Motor neuron (in vitro differentiated cells): Measurements from ENCODE around the gene UBE3D. TPM values are rescaled to one million over a fixed set of nuclear protein-coding genes. Genes with fewer than 3 reads are reported as not detected.

Experiments
- ATAC-seq, 8 experiments: fragments of 200-7000 bp; cut with Tn5 transposase; replicated peaks in 6 of 8; 2 replicates each; pipeline ENCODE4 v1.8.0; 2021; ENCODE audit warnings: mild to moderate bottlenecking in 8 of 8, moderate library complexity in 8 of 8
- H3K27ac ChIP-seq, 2 donors: fragments of 250-450 bp; sonication (Bioruptor Pico); 2 replicates each; pipeline ENCODE4 v1.9.0; 2021; ENCODE audit warnings: antibody characterized with exemption in 2 of 2, mild to moderate bottlenecking in 2 of 2, moderate library complexity in 1 of 2
- H3K4me1 ChIP-seq, 2 donors: fragments of 250-450 bp; sonication (Bioruptor Pico); replicated peaks in 1 of 2; 2 replicates each; pipeline ENCODE4 v1.6.1; 2021; ENCODE audit warnings: antibody characterized with exemption in 2 of 2, mild to moderate bottlenecking in 2 of 2, moderate library complexity in 1 of 2
- H3K4me3 ChIP-seq, 5 donors: fragments of 250-450 bp; sonication (Bioruptor Pico); 2 replicates each; pipeline ENCODE4 v1.9.0; 2021; ENCODE audit warnings: antibody characterized with exemption in 5 of 5, mild to moderate bottlenecking in 5 of 5, moderate library complexity in 4 of 5
- WGBS, 10 experiments: fragments of 450-650 bp; shearing (Covaris generic); methylation state at CpG; one replicate each; pipeline ENCODE4 v1.0.0; 2022; 5-methylcytosine and 5-hydroxymethylcytosine counted together
- in situ Hi-C, 9 experiments: fragments of 400-800 bp; cut with MboI; loops; one replicate each; pipeline ENCODE4 v1.15.0; 2021; ENCODE audit warnings: low sequenced_read_pairs in 9 of 9, low pct_unique_long_range_greater_than_20kb in 2 of 9; ENCODE audit not compliant: unreplicated experiment in 9 of 9
- total RNA-seq, 8 experiments: library from RNA; unstranded; fragments of 300-600 nt; gene quantifications; 2 replicates each; pipeline versions ENCODE4 v1.2.3 to v1.2.4, GENCODE V29; 2022

Gene UBE3D, protein sequence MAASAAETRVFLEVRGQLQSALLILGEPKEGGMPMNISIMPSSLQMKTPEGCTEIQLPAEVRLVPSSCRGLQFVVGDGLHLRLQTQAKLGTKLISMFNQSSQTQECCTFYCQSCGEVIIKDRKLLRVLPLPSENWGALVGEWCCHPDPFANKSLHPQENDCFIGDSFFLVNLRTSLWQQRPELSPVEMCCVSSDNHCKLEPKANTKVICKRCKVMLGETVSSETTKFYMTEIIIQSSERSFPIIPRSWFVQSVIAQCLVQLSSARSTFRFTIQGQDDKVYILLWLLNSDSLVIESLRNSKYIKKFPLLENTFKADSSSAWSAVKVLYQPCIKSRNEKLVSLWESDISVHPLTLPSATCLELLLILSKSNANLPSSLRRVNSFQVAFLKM
- total RNA-seq: 10 to 100 TPM in 4 of 8 experiments, 1 to 10 TPM in 4; 7.9 to 22.3 (median 11.0) TPM

DNA sequence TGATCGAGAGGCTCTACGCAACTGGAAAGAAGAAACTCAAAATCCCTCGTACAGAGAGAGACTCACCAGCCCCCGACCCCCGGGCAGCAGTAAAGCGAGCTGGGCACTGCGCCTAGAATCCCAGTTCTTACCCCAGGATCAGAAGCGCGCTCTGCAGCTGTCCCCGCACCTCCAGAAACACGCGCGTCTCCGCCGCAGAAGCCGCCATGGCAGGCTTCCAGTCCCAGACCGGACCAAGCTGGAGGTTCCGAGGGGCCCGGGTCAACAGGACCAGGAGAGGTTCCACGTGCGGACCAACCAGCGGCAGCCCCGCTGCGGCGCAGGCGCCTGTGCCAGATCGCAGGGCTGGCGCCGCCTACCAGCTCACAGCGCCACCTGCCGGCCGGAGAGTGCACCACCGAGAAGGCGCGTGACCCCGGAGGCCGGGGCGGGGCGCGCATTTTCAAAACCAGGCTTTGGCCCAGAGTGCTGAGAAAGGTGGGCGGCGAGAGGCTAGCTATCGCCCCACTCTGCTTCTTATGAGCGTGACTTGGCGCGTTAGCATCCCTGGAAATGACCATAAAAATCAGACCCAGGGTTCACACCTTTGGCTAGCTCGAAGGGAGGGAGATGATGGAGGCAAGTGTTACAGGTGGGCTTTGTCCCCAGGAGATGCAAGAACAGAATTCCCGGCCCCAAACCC is at the start of gene UBE3D:
Gene UBE3D (minus strand): TSS at position 331 of the 682 bp plus-strand sequence. CDS start 123 bp downstream, at position 208.
- WGBS, 10 experiments: 0 to 50% (median 8%) methylated on average over 1 to 14 of the region's 48 CpGs; no CpG with 5 or more reads in 2 of the 10 experiments
- H3K27ac ChIP-seq: peak within 1 kb of the TSS; percentile 19 to 67
- H3K4me3 ChIP-seq: peak within 1 kb of the TSS; percentile 63 to 95 (median 66)
- H3K4me1 ChIP-seq: peaks cover 10 to 15% of the 10 kb centered on the region in 2 donors
- in situ Hi-C loops: loop anchor here in 5 of 9 experiments (10.0 to 25.0 kb wide), 4 partner anchors 149 to 811 kb away; partner anchors contain the start of gene PRSS35 (in 1 of the 5)
- peak; percentile 73 to 85 (median 83) for ATAC-seq

DNA sequence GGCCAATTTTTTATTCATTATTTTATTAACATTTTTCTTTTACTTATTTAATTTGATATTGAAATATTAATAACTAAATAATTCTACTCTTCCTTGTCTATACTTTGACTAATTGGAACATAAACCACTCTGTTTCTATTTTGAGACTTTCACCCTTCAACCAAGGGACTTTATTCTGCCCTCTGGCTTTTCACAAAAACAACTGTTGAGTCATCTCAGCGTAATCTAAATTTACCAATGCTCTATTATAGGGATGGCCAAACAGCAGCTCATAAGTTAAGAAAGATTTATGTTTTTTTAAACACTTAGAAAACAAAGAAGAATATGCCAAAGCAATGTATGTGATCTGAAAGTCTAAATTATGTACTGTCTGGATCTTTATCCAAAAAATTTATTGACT is 48.5 kb upstream of the UBE3D start:
- Histone ChIP-seq H3K4me1 (no peaks in the 10 kb centered on the region), H3K27ac (no peak overlapping the region), H3K4me3 (no peak overlapping the region)
- in situ Hi-C loops: loop anchor here in 1 of 9 experiments (25.0 kb wide), 1 partner anchor 398 kb away; the partner anchor contains the start of gene PRSS35
- WGBS, 10 experiments: 54 to 100% (median 93%) methylated on average over 1 of the region's 1 CpG; no CpG with 5 or more reads in 1 of the 10 experiments
- no peak for ATAC-seq

DNA sequence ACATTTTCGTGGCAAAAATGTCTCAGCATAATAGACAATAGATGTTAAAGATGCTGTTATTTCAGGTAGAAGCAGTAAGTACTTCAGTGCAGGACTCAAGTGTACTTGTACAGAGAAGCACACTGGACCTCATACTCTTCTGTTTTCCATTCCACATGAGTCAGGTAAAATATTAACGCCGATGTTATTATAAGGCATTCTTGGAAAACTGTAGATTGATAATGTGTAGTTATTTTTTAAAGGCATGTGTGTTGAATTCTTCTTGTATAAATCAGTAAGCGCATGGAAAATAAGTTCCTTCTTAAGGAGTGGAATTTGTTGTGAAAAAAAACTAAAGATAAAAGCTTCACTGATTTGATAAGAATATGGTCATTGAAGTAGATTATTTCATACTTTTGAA is 47.6 kb upstream of the UBE3D start:
- 50 to 100% (median 75%) methylated on average over 1 to 4 of the region's 4 CpGs for WGBS, 10 experiments
- Histone ChIP-seq H3K27ac (no peak overlapping the region), H3K4me1 (no peaks in the 10 kb centered on the region), H3K4me3 (no peak overlapping the region)
- in situ Hi-C loops: loop anchor here in 1 of 9 experiments (25.0 kb wide), 1 partner anchor 399 kb away; the partner anchor contains the start of gene PRSS35
- no peak for ATAC-seq

DNA sequence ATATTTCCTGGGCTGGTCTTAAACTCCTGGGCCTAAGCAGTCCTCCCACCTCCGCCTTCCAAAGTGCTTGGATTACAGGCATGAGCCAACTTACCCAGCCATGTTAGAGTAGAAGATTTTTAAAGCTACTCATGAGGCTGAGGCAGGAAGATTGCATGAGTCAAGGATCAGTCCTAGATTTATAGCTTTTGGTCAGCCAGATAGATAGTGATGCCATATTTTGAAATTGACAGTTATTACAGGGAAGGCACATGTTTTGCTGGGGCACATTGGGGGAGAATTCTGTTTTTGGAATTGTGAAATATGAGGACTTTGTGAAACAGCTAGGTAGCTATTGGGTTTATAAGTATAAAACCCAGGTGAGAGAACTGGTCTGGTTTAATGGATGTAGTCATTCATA is 42.7 kb upstream of the UBE3D start:
- no peak overlapping the region for H3K27ac ChIP-seq
- 80 to 100% (median 90%) methylated on average over 1 of the region's 1 CpG; no CpG with 5 or more reads in 5 of the 10 experiments for WGBS, 10 experiments
- H3K4me1 ChIP-seq: no peaks in the 10 kb centered on the region
- in situ Hi-C loops: loop anchor here in 1 of 9 experiments (25.0 kb wide), 1 partner anchor 404 kb away; the partner anchor contains the start of gene PRSS35
- H3K4me3 ChIP-seq: no peak overlapping the region
- no peak for ATAC-seq

DNA sequence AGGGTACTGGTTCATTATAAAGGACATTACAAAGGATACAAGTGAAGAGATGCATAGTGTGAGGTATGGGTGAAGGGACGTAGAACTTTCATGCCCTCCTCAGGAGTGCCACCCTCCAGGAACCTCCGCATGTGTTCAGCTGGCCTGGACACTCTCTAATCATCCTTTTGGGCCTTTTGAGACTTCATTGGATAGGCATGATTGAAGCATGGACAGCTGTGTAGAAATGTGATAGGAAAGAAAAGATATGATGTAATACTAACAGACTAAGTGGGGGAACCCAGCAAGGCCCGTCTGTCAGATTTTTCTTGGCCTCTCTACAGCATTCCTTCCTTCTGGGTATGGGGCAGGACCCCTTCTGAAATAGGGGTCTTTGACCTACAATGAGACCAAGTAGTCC is 32.9 kb upstream of the UBE3D start:
- no peak overlapping the region for H3K4me3 ChIP-seq
- 64 to 100% (median 98%) methylated on average over 1 to 3 of the region's 3 CpGs; no CpG with 5 or more reads in 2 of the 10 experiments for WGBS, 10 experiments
- no peaks in the 10 kb centered on the region for H3K4me1 ChIP-seq
- no peak for ATAC-seq
- in situ Hi-C loops: no loop called here
- H3K27ac ChIP-seq: no peak overlapping the region

DNA sequence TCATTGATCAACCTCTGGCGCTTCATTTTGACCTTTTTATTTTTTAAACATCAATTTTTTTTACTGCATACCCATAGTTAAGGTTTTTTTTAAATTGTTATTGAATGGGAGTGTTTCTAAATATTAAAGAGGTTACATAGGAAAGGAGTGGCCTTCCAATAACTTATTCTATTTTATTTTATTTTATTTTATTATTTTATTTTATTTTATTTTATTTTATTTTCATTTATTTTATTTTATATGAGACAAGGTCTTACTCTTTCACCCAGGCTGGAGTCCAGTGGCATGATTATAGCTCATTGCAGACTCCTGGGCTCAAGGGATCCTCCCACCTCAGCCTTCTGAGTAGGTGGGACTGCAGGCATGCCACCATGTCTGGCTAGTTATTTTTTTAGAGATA is 32.0 kb upstream of the UBE3D start:
- Histone ChIP-seq H3K4me1 (no peaks in the 10 kb centered on the region), H3K27ac (no peak overlapping the region), H3K4me3 (no peak overlapping the region)
- ATAC-seq: no peak
- in situ Hi-C loops: no loop called here
- 58 to 100% (median 97%) methylated on average over 1 of the region's 1 CpG; no CpG with 5 or more reads in 1 of the 10 experiments for WGBS, 10 experiments

DNA sequence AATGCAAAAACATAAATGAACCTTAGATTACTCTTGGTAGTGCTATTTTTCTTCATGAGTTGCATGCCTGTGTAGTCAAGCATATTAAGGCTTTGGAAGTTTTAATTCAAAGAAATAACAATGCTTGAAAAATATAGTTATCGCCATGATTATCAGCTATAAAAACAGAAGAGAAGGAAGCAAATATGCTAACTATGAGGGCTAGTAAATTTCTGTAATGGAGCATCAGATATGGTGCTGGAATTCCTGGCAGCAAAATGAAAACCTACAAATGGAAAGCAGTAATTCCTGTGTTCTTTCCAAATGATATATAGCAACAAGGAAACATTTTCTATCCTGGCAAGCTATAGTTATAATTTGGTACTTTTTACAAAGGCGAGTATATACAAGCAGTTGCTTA is 31.6 kb upstream of the UBE3D start:
- no peaks in the 10 kb centered on the region for H3K4me1 ChIP-seq
- no peak overlapping the region for H3K4me3 ChIP-seq
- no peak for ATAC-seq
- no peak overlapping the region for H3K27ac ChIP-seq
- 92 to 100% (median 100%) methylated on average over 2 of the region's 2 CpGs for WGBS, 10 experiments
- in situ Hi-C loops: no loop called here

DNA sequence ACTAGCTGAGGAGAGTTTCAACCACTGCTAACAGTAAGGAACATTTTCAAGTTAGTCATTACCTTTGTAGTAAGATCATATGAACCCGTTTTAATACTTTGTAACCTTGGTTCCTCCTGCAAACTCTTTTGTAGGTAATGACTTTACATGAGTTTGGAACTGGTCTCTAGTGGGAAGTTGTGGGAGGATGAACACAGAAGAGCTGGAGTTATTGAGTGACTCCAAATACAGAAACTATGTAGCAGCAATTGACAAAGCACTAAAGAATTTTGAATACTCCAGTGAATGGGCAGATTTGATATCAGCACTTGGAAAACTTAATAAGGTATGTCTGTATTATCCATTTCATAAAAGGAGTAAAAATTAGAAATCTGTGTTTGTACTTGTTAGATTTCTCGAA is 31.1 kb upstream of the UBE3D start:
- no peaks in the 10 kb centered on the region for H3K4me1 ChIP-seq
- 63 to 100% (median 84%) methylated on average over 1 to 2 of the region's 2 CpGs; no CpG with 5 or more reads in 2 of the 10 experiments for WGBS, 10 experiments
- ATAC-seq: no peak
- in situ Hi-C loops: no loop called here
- H3K27ac ChIP-seq: no peak overlapping the region
- no peak overlapping the region for H3K4me3 ChIP-seq

DNA sequence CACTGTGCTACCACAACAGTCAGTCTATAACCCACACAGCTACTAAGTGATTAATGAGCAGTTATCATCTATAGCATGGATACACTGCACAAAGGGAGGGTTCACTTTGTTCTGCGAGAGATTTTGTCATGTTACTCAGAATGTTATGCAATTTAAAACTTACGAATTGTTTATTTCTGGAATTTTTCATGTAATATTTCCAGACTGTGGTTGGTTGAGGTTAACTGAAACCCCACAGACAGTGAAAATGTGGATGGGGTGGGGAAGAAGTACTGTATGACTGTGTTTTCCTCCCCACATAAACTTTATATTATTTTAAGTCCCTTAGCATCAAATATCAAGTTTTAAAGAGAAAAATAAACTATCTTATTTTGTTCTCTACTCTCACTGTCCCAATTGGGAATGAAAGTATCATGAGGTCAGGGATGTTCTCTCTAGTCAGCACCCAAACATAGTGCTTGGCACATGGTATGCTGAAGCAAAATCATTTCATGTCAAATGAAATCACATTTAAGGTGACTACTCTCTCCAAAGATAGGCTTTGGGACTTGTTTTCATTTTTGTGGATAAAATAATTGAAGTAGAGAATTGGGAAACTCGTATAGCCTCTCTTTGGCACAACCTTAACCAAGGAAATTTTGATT is 27.2 kb upstream of the UBE3D start:
- ATAC-seq: peak in 2 of 8 experiments; percentile 26 to 30
- Histone ChIP-seq H3K27ac (no peak overlapping the region), H3K4me1 (no peaks in the 10 kb centered on the region), H3K4me3 (no peak overlapping the region)
- WGBS, 10 experiments: 21 to 100% (median 85%) methylated on average over 1 to 3 of the region's 3 CpGs
- in situ Hi-C loops: no loop called here

DNA sequence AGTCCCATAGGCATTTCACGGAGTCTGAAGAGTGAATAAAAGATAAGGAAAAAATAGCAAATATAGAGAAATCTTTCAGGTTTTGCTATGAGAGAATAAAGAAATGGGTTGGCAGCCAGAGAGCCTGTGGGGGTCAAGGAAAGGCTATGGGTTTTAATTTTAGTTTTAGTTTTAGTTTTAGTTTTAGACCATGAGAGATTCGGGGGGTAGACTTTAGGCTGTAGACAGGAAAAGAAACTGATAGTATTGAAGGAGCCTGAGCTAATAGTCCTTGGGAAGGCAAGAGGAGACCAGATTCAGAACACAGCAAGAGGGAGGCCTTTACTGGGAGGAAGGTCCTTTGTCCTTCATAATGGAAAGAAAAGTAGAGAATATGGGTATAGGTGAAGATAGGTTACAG is 21.1 kb upstream of the UBE3D start:
- Histone ChIP-seq H3K4me3 (no peak overlapping the region), H3K27ac (no peak overlapping the region), H3K4me1 (no peaks in the 10 kb centered on the region)
- in situ Hi-C loops: no loop called here
- 79 to 100% (median 98%) methylated on average over 1 to 2 of the region's 2 CpGs for WGBS, 10 experiments
- ATAC-seq: no peak

DNA sequence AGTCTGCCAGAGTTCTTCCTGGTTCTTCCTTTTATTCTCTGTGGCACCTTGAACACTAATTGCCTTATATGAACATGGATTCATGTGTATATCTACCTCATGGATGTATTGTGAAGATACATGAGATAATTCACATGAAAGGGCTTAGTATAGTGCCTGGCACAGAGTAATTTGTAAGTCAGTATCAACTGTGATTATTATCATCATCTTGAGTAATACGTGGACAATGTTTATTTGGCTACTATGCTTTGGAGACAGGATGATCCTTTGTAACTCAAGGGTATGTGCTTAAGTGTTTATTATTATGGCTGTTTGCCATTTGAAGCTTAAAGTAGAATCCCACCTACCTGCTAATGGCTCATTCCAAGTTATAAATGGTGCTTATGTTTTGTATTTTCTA is 17.8 kb upstream of the UBE3D start:
- ATAC-seq: no peak
- Histone ChIP-seq H3K27ac (no peak overlapping the region), H3K4me3 (no peak overlapping the region), H3K4me1 (no peaks in the 10 kb centered on the region)
- 78 to 100% (median 100%) methylated on average over 1 of the region's 1 CpG; no CpG with 5 or more reads in 3 of the 10 experiments for WGBS, 10 experiments
- in situ Hi-C loops: no loop called here

DNA sequence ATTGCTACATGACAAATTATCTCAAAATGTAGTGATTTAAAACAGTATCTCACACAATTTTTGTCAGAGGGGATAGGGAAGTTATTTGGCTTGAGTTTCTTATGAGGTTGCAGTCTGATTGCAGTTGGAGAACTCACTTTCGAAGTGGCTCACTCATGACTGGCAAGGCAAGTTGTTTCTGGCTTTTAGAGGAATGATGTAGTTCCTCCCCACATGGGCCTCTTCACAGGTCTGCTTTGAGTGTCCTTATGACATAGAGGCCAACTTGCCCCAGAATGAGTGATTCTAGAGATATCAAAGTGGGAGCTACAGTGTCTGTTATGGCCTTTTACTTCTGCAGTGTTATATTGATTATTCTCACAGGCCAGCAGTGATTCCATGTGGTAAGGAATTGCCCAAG is 8.0 kb upstream of the UBE3D start:
- in situ Hi-C loops: loop anchor here in 4 of 9 experiments (25.0 kb wide), 2 partner anchors 439 to 811 kb away; partner anchors contain the start of gene PRSS35 (in 1 of the 4)
- no peak for ATAC-seq

More for the DNA sequence above, 8.0 kb upstream of the UBE3D start:
- peaks cover 3 to 7% of the 10 kb centered on the region in 2 donors for H3K4me1 ChIP-seq
- H3K27ac ChIP-seq: no peak overlapping the region
- WGBS, 10 experiments: 86 to 100% (median 100%) methylated on average over 1 of the region's 1 CpG; no CpG with 5 or more reads in 6 of the 10 experiments
- no peak overlapping the region for H3K4me3 ChIP-seq
